Activated naive CD8-positive, alpha-beta T cell treated with anti-CD3 and anti-CD28 coated beads, Interleukin-2, amount 50 U/mL, for 24 hours (primary cell): Measurements from ENCODE around the gene EHF.
"Not testable (repeated sequence)": the region's sequence is repeated elsewhere in the genome, so short reads cannot be mapped to it uniquely, and the experiment has no call there.

ENCODE experiments used
- ATAC-seq: fragments of 150-1000 bp; cut with Tn5 transposase; one replicate; pipeline ENCODE4 v1.10.0; 2021
- DNase-seq: peaks from one replicate; pipeline ENCODE4 v3.0.0; 2021
- H3K27ac Mint-ChIP-seq: one replicate; pipeline ENCODE4 v1.8.0; 2021; ENCODE audit warnings: mild to moderate bottlenecking, mixed read lengths
- H3K27me3 Mint-ChIP-seq: one replicate; pipeline ENCODE4 v1.8.0; 2021; ENCODE audit warnings: mixed read lengths
- H3K36me3 Mint-ChIP-seq: one replicate; pipeline ENCODE4 v1.8.0; 2021; ENCODE audit warnings: low read depth, mixed read lengths
- H3K4me1 Mint-ChIP-seq: one replicate; pipeline ENCODE4 v1.8.0; 2021; ENCODE audit warnings: mixed read lengths
- H3K4me3 Mint-ChIP-seq: one replicate; pipeline ENCODE4 v1.8.0; 2021; ENCODE audit warnings: mild to moderate bottlenecking, moderate library complexity, mixed read lengths
- H3K9me3 Mint-ChIP-seq: one replicate; pipeline ENCODE4 v1.8.0; 2021; ENCODE audit warnings: mixed read lengths

The EHF gene

GRCh38 chr11:34620820-34621792 lies at the start of gene EHF:
TSS of gene EHF (plus strand) at chr11:34621093. CDS start at chr11:34642631, 21,538 bp downstream.
- Mint-ChIP-seq H3K27me3 (peaks cover 36% of the 10 kb centered on the region), H3K27ac (no peak within 1 kb of the TSS), H3K4me1 (peaks cover 2% of the 10 kb centered on the region), H3K9me3 (no peaks in the 10 kb centered on the region), H3K36me3 (no peaks in the 10 kb centered on the region), H3K4me3 (no peak within 1 kb of the TSS)
- ATAC-seq, result no peak
- DNase-seq, result no peak

DNA sequence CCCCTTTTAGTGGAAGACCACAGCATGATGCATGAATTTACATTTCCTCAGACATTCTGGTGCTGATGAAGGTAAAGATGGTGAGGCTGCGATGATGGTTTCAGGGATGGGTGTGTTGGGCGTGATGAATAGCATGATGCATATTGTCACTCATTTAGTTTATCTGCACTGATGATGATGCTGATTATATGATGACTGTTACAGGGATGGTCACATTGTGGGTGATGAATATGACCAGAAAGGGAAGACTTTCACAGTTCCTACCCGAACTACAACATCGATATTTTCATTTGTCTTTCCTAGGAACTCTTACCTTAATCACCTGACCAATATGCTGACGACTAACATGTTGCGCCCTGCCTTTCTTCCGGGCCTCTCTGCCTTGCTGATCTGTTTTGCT lies 47.4 kb upstream of the EHF start:
- Mint-ChIP-seq H3K27ac (no peak overlapping the region), H3K4me3 (no peak overlapping the region), H3K4me1 (peaks cover 6% of the 10 kb centered on the region), H3K36me3 (no peaks in the 10 kb centered on the region), H3K27me3 (peaks cover 56% of the 10 kb centered on the region), H3K9me3 (no peaks in the 10 kb centered on the region)
- ATAC-seq (no peak), DNase-seq (no peak)

DNA sequence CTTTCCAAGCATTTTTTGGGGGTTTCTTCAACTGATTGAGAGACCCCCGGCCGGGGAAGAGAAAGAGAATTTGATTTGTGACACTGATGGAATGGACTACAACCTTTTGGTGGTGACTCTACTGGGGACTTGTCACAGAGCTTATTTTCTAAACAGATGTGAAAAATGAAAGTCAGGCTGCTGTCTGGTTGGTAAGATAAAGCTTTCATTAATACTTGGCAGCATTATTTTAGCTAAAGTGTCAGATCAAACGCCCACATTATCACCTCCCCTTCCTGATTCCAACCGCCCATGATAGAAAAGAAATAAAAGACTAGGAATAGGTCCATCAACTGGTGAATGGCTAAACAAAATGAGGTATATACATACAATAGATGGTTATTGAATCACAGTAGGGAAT lies 45.6 kb upstream of the EHF start:
- ATAC-seq (no peak), DNase-seq (no peak)
- Mint-ChIP-seq H3K4me1 (peaks cover 6% of the 10 kb centered on the region), H3K27me3 (peaks cover 55% of the 10 kb centered on the region), H3K4me3 (no peak overlapping the region), H3K27ac (no peak overlapping the region), H3K9me3 (no peaks in the 10 kb centered on the region), H3K36me3 (no peaks in the 10 kb centered on the region)

- Mint-ChIP-seq H3K4me1 (peaks cover 3% of the 10 kb centered on the region), H3K27ac (no peak overlapping the region), H3K9me3 (no peaks in the 10 kb centered on the region), H3K36me3 (no peaks in the 10 kb centered on the region), H3K27me3 (peaks cover 52% of the 10 kb centered on the region), H3K4me3 (no peak overlapping the region)
- no peak for DNase-seq
- no peak for ATAC-seq
Measured at GRCh38 chr11:34575671-34576070, 45.2 kb upstream of the EHF start.

DNA sequence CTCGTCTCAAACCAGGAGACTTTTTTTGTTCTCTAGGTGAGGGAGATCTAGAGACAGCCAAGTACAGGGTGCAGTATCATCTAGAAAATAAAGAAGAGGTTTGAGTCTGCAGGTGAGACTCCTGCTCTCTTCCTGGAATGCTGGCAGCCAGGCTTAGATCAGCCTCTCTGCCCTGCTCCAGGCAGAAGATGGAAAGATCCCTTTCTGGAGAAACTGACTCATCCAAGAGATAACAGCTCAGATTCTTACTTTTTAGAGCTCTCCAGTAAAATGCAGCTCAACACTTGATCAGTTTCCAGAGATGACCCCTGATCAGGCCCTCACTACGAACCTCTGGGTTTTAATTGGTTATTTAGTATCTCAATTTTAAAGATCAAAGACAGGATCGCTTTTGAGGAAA lies 44.6 kb upstream of the EHF start:
- Mint-ChIP-seq H3K27me3 (peaks cover 53% of the 10 kb centered on the region), H3K27ac (no peak overlapping the region), H3K36me3 (no peaks in the 10 kb centered on the region), H3K4me3 (no peak overlapping the region), H3K4me1 (no peaks in the 10 kb centered on the region), H3K9me3 (no peaks in the 10 kb centered on the region)
- no peak for DNase-seq
- ATAC-seq, result no peak

- no peak overlapping the region for H3K27ac Mint-ChIP-seq
- ATAC-seq, result no peak
- no peaks in the 10 kb centered on the region for H3K9me3 Mint-ChIP-seq
- peaks cover 34% of the 10 kb centered on the region for H3K27me3 Mint-ChIP-seq
- no peak overlapping the region for H3K4me3 Mint-ChIP-seq
- H3K4me1 Mint-ChIP-seq, result peaks cover 4% of the 10 kb centered on the region
- no peaks in the 10 kb centered on the region for H3K36me3 Mint-ChIP-seq
- DNase-seq, result no peak
Measured at GRCh38 chr11:34583818-34584217, 37.1 kb upstream of the EHF start.

DNA sequence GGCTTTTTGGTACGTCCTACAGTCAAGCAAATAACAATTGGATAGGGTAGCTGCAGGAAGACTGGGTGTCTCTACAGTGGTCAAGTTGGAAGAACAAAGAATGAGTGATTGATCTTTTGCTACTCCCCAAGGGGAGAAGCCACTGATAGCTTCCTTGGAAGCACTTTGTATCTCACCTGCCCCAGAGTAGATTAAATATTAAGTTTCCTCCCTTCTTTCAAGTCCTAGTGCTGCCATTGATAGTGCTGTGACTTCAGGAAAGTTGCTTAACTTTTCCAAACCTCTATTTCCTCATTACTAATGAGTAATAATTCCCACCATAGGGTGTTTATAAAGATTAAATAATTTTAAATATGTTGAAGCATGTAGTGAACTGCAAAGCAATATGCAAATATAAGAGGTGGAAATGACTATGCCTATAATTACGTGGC lies 35.6 kb upstream of the EHF start:
- Mint-ChIP-seq H3K9me3 (no peaks in the 10 kb centered on the region), H3K4me3 (no peak overlapping the region), H3K36me3 (no peaks in the 10 kb centered on the region), H3K27me3 (peaks cover 29% of the 10 kb centered on the region), H3K4me1 (peaks cover 4% of the 10 kb centered on the region), H3K27ac (no peak overlapping the region)
- ATAC-seq, result no peak
- no peak for DNase-seq

- DNase-seq (no peak), ATAC-seq (no peak)
- no peak overlapping the region for H3K4me3 Mint-ChIP-seq
- H3K4me1 Mint-ChIP-seq, result peaks cover 4% of the 10 kb centered on the region
- no peaks in the 10 kb centered on the region for H3K9me3 Mint-ChIP-seq
- no peaks in the 10 kb centered on the region for H3K36me3 Mint-ChIP-seq
- no peak overlapping the region for H3K27ac Mint-ChIP-seq
- H3K27me3 Mint-ChIP-seq, result peaks cover 26% of the 10 kb centered on the region
Measured at GRCh38 chr11:34585735-34586487, 35.0 kb upstream of the EHF start.

- H3K27me3 Mint-ChIP-seq, result peaks cover 24% of the 10 kb centered on the region
- H3K4me1 Mint-ChIP-seq, result peaks cover 4% of the 10 kb centered on the region
- ATAC-seq, result no peak
- H3K4me3 Mint-ChIP-seq, result no peak overlapping the region
- H3K9me3 Mint-ChIP-seq, result no peaks in the 10 kb centered on the region
- no peaks in the 10 kb centered on the region for H3K36me3 Mint-ChIP-seq
- no peak overlapping the region for H3K27ac Mint-ChIP-seq
- DNase-seq, result no peak
Measured at GRCh38 chr11:34586488-34587281, 34.2 kb upstream of the EHF start.

DNA sequence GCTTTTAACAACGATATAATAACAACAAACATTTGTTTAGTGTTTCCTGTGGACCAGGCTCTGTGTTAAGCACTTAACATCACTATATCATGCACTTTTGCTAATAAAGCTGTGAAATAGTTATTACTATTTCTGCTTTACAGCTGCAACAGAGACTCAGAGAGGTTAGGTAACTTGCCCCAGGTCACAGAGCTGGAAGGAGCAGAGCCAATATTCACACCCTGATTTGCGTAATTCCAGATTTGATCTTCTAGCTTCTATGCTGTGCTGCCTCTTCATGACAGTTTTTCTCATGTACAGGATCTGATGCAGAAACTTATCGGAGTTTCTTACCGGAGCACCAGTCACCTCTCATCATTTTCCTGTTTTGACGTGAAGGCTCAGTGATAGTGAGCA lies 33.6 kb upstream of the EHF start:
- peaks cover 22% of the 10 kb centered on the region for H3K27me3 Mint-ChIP-seq

GRCh38 chr11:34588023-34588422 lies 32.9 kb upstream of the EHF start:
- Mint-ChIP-seq H3K27ac (no peak overlapping the region), H3K27me3 (peaks cover 30% of the 10 kb centered on the region), H3K36me3 (no peaks in the 10 kb centered on the region), H3K4me3 (no peak overlapping the region), H3K4me1 (peaks cover 4% of the 10 kb centered on the region), H3K9me3 (peaks cover 3% of the 10 kb centered on the region)
- ATAC-seq, result no peak
- DNase-seq, result no peak

More for the DNA sequence above, 33.6 kb upstream of the EHF start:
- no peak for DNase-seq
- Mint-ChIP-seq H3K27ac (no peak overlapping the region), H3K9me3 (no peaks in the 10 kb centered on the region), H3K4me3 (no peak overlapping the region), H3K36me3 (no peaks in the 10 kb centered on the region), H3K4me1 (peaks cover 4% of the 10 kb centered on the region)
- ATAC-seq, result no peak

GRCh38 chr11:34588701-34589100 lies 32.2 kb upstream of the EHF start:
- ATAC-seq (no peak), DNase-seq (no peak)
- H3K9me3 Mint-ChIP-seq, result peaks cover 9% of the 10 kb centered on the region
- H3K4me1 Mint-ChIP-seq, result peaks cover 4% of the 10 kb centered on the region
- H3K27ac Mint-ChIP-seq, result no peak overlapping the region
- H3K36me3 Mint-ChIP-seq, result peaks cover under 1% of the 10 kb centered on the region
- peaks cover 32% of the 10 kb centered on the region for H3K27me3 Mint-ChIP-seq
- H3K4me3 Mint-ChIP-seq, result no peak overlapping the region

- peaks cover 36% of the 10 kb centered on the region for H3K27me3 Mint-ChIP-seq
- DNase-seq, H3K36me3 Mint-ChIP-seq, H3K4me3 Mint-ChIP-seq, ATAC-seq, H3K4me1 Mint-ChIP-seq, H3K27ac Mint-ChIP-seq: not testable (repeated sequence)
- H3K9me3 Mint-ChIP-seq, result peaks cover 13% of the 10 kb centered on the region
Measured at GRCh38 chr11:34589177-34589576, 31.7 kb upstream of the EHF start.

GRCh38 chr11:34593085-34593484 lies 27.8 kb upstream of the EHF start:
- H3K9me3 Mint-ChIP-seq, result peaks cover 18% of the 10 kb centered on the region
- ATAC-seq, result no peak
- no peak overlapping the region for H3K4me3 Mint-ChIP-seq
- no peak for DNase-seq
- H3K36me3 Mint-ChIP-seq, result peaks cover 4% of the 10 kb centered on the region
- no peaks in the 10 kb centered on the region for H3K4me1 Mint-ChIP-seq
- H3K27ac Mint-ChIP-seq, result no peak overlapping the region
- peaks cover 40% of the 10 kb centered on the region for H3K27me3 Mint-ChIP-seq
